Gastroesophageal sphincter (tissue), 4 donors: Measurements from ENCODE around the gene PPP6R2. TPM values are rescaled to one million over a fixed set of nuclear protein-coding genes. Genes with fewer than 3 reads are reported as not detected.
A peak's percentile ranks its signal among the peaks of the same experiment; 100 is the strongest.

Experiments used
- ATAC-seq: fragments of 150-250 bp; one replicate; pipeline ENCODE4 v1.9.1; 2016; ENCODE audit warnings: mild to moderate bottlenecking, moderate library complexity
- H3K27ac ChIP-seq, 4 donors: fragments of 200-600 bp; sonication (generic) in 3 of 4; 1 replicate in 3 of 4; 2 replicates in 1 of 4; pipeline ENCODE4 v1.5.1; 2016 to 2019
- H3K27me3 ChIP-seq: fragments of 200-600 bp; sonication (generic); one replicate; pipeline ENCODE4 v1.5.1; 2019
- H3K36me3 ChIP-seq, 2 donors: fragments of 200-600 bp; sonication (generic); one replicate each; pipeline ENCODE4 v1.5.1; 2019; ENCODE audit warnings: control low read depth in 1 of 2
- H3K4me1 ChIP-seq, 3 donors: fragments of 200-600 bp; sonication (generic); 1 replicate in 2 of 3; 2 replicates in 1 of 3; pipeline ENCODE4 v1.5.1; 2016 to 2019; ENCODE audit warnings: control low read depth in 2 of 3
- H3K4me3 ChIP-seq, 2 donors: fragments of 200-600 bp; sonication (generic); one replicate each; pipeline ENCODE4 v1.5.1; 2019; ENCODE audit warnings: mild to moderate bottlenecking in 1 of 2, moderate library complexity in 1 of 2
- H3K9me3 ChIP-seq, 3 donors: fragments of 200-600 bp; sonication (generic); one replicate each; pipeline ENCODE4 v1.5.1; 2017 to 2019; ENCODE audit warnings: control low read depth in 2 of 3
- EP300 ChIP-seq: sonication (generic); formaldehyde crosslinking; IDR thresholded peaks from one replicate; pipeline ENCODE4 v1.6.1; 2017; ENCODE audit warnings: antibody characterized with exemption, mild to moderate bottlenecking
- POLR2A ChIP-seq, 2 donors: fragments of 450-650 bp; IDR thresholded peaks; one replicate each; pipeline ENCODE4 v1.6.1; 2017; ENCODE audit warnings: antibody characterized with exemption in 2 of 2, mild to moderate bottlenecking in 2 of 2, moderate library complexity in 1 of 2
- POLR2AphosphoS5 ChIP-seq: sonication (generic); formaldehyde crosslinking; IDR thresholded peaks from one replicate; pipeline ENCODE4 v1.6.1; 2017; ENCODE audit warnings: antibody characterized with exemption
- WGBS, 2 donors: methylation state at CpG; one replicate each; pipeline ENCODE4 v1.1.5; 2018; ENCODE audit warnings: low coverage in 1 of 2; 5-methylcytosine and 5-hydroxymethylcytosine counted together
- total RNA-seq, 4 donors: library from RNA; depleted of rRNA; stranded (reverse); fragments of >200 nt; gene quantifications; one replicate each; pipeline ENCODE4 v1.1.0, GENCODE V29; 2016
- TF ChIP-seq, protein P1 (sequence below), 4 experiments: fragments of 200-600 bp in 2 of 4; fragments of 450-650 bp in 2 of 4; sonication (generic) in 1 of 4; IDR thresholded peaks; one replicate each; pipeline ENCODE4 v1.5.1; 2017 to 2019; ENCODE audit warnings: antibody characterized with exemption in 4 of 4, mild to moderate bottlenecking in 2 of 4, moderate library complexity in 2 of 4

The PPP6R2 gene
- total RNA-seq, 4 donors from 2014 or later, result 52.2 to 73.5 (median 64.2) TPM

DNA sequence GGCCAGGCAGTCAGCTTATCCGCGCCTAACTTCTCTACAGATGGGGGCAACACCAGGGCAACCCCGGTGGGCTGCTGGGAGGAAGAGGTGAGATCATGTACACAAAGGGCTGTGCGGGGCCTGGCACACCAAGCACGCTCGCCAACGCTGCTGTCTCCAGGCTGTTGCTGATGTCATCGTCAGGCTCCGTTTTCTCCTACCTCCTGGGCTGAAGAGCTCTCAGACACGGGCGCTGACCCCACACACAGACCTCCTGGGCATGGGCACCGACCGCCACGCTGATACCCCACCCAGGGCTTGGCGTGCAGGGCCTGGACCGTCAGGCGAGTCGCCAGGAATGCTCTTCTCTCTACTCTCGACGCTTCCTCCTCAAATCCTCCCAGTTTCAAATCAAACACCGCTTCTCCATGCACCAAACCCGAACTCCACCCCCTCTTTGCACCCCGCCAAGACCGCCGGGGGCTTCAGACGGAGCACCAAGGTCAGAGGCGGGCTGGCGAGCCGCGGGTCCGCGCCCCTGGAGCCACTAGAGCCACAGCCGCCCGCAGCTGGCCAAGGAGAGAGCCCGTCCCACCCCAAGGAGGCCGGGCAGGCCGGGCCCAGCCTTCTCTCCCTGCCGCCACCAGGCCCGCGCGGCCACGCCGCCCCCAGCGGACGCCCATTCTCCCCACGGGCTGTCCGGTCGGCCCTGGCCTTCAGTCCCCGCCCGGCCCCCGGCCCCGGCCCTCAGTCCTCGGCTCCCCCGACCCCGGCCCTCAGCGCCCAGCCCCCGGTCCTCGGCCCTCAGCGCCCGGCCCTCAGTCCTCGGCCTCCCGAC lies 130.9 kb downstream of the PPP6R2 start:
- WGBS, 2 donors, result 0 to 2% methylated on average over 2 to 9 of the region's 62 CpGs
- peaks cover 0 to 60% (median 48%) of the 10 kb centered on the region in 3 donors for H3K4me1 ChIP-seq
- H3K9me3 ChIP-seq, result no peaks in the 10 kb centered on the region
- TF ChIP-seq EP300 (no peak), POLR2A (IDR thresholded peaks at IDR 0.05) (no peak), POLR2AphosphoS5 (no peak)
- TF ChIP-seq, protein P1, sequence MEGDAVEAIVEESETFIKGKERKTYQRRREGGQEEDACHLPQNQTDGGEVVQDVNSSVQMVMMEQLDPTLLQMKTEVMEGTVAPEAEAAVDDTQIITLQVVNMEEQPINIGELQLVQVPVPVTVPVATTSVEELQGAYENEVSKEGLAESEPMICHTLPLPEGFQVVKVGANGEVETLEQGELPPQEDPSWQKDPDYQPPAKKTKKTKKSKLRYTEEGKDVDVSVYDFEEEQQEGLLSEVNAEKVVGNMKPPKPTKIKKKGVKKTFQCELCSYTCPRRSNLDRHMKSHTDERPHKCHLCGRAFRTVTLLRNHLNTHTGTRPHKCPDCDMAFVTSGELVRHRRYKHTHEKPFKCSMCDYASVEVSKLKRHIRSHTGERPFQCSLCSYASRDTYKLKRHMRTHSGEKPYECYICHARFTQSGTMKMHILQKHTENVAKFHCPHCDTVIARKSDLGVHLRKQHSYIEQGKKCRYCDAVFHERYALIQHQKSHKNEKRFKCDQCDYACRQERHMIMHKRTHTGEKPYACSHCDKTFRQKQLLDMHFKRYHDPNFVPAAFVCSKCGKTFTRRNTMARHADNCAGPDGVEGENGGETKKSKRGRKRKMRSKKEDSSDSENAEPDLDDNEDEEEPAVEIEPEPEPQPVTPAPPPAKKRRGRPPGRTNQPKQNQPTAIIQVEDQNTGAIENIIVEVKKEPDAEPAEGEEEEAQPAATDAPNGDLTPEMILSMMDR (IDR thresholded peaks at IDR 0.05), result peak in 1 of 4 experiments; percentile 17
- peak overlapping the region; percentile 44 to 94 (median 91) for H3K27ac ChIP-seq
- peak overlapping the region; percentile 72 to 96 for H3K4me3 ChIP-seq
- peaks cover 5% of the 10 kb centered on the region for H3K27me3 ChIP-seq
- peak; percentile 30 for ATAC-seq
- H3K36me3 ChIP-seq, result peaks cover 0 to 8% of the 10 kb centered on the region in 2 donors

DNA sequence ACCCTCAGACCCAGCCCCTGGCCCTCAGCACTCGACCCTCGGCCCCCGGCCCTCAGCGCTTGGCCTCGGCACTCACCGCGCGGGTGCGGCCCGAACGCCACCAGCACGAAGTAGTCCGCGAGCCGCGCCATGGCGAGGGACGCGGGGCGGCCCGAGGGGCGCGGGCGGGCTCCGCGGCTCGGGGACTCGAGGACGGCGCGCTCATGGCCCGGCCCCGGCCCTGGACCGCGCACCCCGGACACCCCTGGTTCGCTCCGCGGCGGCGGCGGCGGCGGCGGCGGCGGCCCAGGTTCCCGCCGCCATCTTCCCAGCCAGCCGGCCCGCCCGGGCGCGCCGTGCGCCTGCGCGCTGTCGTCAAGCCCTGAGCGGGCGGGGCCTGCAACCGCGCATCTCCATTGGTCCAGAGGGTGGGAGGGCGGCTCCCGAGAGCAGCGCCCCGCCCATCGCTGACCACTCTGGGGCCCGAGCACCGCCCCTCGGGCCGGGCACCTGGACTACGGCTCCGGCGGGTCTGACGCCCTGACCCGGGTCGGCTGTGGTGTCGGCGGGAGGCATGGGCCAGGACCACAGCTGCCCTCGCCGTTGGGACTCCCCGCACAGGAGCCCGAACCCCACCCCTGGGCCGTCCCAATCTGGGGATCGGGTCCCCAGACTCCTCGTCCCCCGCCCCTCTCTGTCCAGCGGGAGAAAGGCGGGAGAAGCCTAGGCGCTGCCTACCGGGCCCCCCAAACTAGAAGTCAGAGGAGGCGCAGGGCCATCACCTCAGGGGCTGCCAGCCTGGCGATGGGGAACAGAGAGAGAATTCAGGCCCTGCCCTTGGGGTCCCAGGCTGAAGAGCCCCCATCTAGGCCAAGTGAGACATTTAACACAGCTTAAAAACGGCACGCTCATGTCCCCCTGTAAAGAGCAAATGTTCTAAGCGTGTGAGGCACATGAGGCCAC lies 131.9 kb downstream of the PPP6R2 start, which contains the start of gene SBF1:
Gene SBF1 (minus strand): TSS at position 326 of the 942 bp plus-strand sequence. CDS start 195 bp downstream, at position 131.
- Histone ChIP-seq H3K4me1 (peaks cover 0 to 50% (median 43%) of the 10 kb centered on the region in 3 donors), H3K36me3 (peaks cover 0 to 8% of the 10 kb centered on the region in 2 donors), H3K27ac (peak within 1 kb of the TSS; percentile 44 to 94 (median 91)), H3K27me3 (peaks cover 14% of the 10 kb centered on the region), H3K9me3 (no peaks in the 10 kb centered on the region), H3K4me3 (peak within 1 kb of the TSS; percentile 72 to 96)
- ATAC-seq, result peak; percentile 98
- WGBS, 2 donors, result 30% methylated on average over 2 of the region's 97 CpGs; no CpG with 5 or more reads in 1 of the 2 donors
- no peak for TF ChIP-seq POLR2AphosphoS5
- TF ChIP-seq POLR2A (IDR thresholded peaks at IDR 0.05), result peak; percentile 65 to 91
- TF ChIP-seq EP300, result no peak
- TF ChIP-seq, protein P1 (IDR thresholded peaks at IDR 0.05), result no peak

DNA sequence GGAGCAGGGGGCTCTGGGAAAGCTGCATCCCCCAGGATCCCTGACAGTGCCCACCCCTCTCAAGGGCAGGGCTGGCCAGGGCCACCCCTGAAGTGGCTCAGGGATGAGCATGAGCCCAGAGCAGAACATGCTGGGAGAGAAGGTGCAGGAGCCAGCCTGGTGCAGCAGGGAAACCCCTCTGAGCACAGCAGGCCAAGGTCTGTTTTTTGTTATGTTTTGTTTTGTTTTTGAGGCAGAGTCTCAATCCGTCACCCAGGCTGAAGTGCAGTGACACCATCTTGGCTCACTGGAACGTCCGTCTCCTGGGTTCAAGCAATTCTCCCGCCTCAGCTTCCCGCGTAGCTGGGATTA lies 132.5 kb downstream of the PPP6R2 start:
- no peak for ATAC-seq

DNA sequence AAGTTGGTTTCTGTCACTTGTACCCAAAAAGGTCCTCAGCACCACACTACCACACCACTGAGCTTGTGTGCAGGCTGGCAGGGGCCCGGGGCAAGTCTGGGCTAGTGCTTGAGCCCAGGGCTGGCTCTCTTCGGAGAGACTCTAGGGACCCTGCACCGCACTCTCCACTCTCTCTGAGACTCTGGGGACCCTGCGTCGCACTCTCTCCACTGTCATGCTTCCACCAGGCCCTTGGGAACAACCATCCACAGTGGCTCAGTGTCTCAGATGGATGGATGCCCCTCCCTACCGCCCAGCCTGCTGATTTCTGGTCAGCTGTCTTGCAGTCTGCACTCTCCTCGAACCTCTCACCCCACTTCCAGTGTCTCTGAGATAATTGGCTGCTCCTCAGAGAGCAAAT lies 133.7 kb downstream of the PPP6R2 start:
- TF ChIP-seq POLR2A (IDR thresholded peaks at IDR 0.05) (no peak), POLR2AphosphoS5 (no peak), EP300 (no peak)
- TF ChIP-seq, protein P1 (IDR thresholded peaks at IDR 0.05), result no peak
- Histone ChIP-seq H3K36me3 (peaks cover 0 to 2% of the 10 kb centered on the region in 2 donors), H3K9me3 (no peaks in the 10 kb centered on the region), H3K27me3 (peaks cover 33% of the 10 kb centered on the region), H3K27ac (no peak overlapping the region), H3K4me3 (no peak overlapping the region), H3K4me1 (peaks cover 0 to 43% (median 24%) of the 10 kb centered on the region in 3 donors)
- WGBS, 2 donors, result 50 to 72% methylated on average over 1 to 6 of the region's 7 CpGs
- ATAC-seq, result no peak

More for the DNA sequence above, 132.5 kb downstream of the PPP6R2 start:
- Histone ChIP-seq H3K27me3 (peaks cover 20% of the 10 kb centered on the region), H3K4me1 (peaks cover 0 to 44% (median 36%) of the 10 kb centered on the region in 3 donors), H3K36me3 (peaks cover 0 to 8% of the 10 kb centered on the region in 2 donors), H3K9me3 (no peaks in the 10 kb centered on the region), H3K27ac (peak overlapping the region in 3 of 4 donors; percentile 89 to 94 (median 93)), H3K4me3 (peak overlapping the region in 1 of 2 donors; percentile 96)
- 76% methylated on average over 6 of the region's 6 CpGs; no CpG with 5 or more reads in 1 of the 2 donors for WGBS, 2 donors
- no peak for TF ChIP-seq POLR2AphosphoS5
- TF ChIP-seq, protein P1 (IDR thresholded peaks at IDR 0.05), result no peak
- TF ChIP-seq EP300, result no peak
- TF ChIP-seq POLR2A (IDR thresholded peaks at IDR 0.05), result no peak
